GM10266 (cell line): ENCODE measurements around the gene RP2.

Source experiments
- DNase-seq: peaks from one replicate; pipeline ENCODE4 v3.0.0; 2012; ENCODE audit errors: extremely low spot score
- CTCF ChIP-seq: IDR thresholded peaks from 2 replicates; pipeline ENCODE4 v1.5.1; 2012; ENCODE audit warnings: mild to moderate bottlenecking, low read depth; ENCODE audit not compliant: control insufficient read depth, insufficient read depth; ENCODE audit errors: missing control alignments

RP2 gene

GRCh38 chrX:46803140-46803539 lies 33.7 kb upstream of the RP2 start:
- no peak for DNase-seq
- TF ChIP-seq CTCF: peak; percentile 21

GRCh38 chrX:46805270-46805669 lies 31.6 kb upstream of the RP2 start:
- no peak for TF ChIP-seq CTCF
- DNase-seq: no peak

- TF ChIP-seq CTCF: no peak
- no peak for DNase-seq
Measured at GRCh38 chrX:46811121-46811520, 25.7 kb upstream of the RP2 start.

- no peak for DNase-seq
- TF ChIP-seq CTCF: no peak
Measured at GRCh38 chrX:46812445-46812844, 24.4 kb upstream of the RP2 start.

- no peak for TF ChIP-seq CTCF
- DNase-seq: no peak
Measured at GRCh38 chrX:46814966-46815365, 21.9 kb upstream of the RP2 start.

- DNase-seq: no peak
- no peak for TF ChIP-seq CTCF
Measured at GRCh38 chrX:46819136-46819535, 17.7 kb upstream of the RP2 start.

- no peak for DNase-seq
- no peak for TF ChIP-seq CTCF
Measured at GRCh38 chrX:46820391-46821100, 16.3 kb upstream of the RP2 start.
